ENCODE measurements around the gene FAM210B. TPM values are rescaled to one million over a fixed set of nuclear protein-coding genes. Genes with fewer than 3 reads are reported as not detected.
"Not testable (repeated sequence)": the region's sequence is repeated elsewhere in the genome, so short reads cannot be mapped to it uniquely, and the experiment has no call there.

FAM210B gene
- polyA plus RNA-seq, 1 experiment, result 40.7 TPM

GRCh38 chr20:56409521-56409920 lies 50.7 kb downstream of the FAM210B start:
- ChIA-PET POLR2A (no interaction called here), CTCF (interaction anchor here (0.9 to 1.6 kb wide), 4 partner anchors 9 to 141 kb away, joined by 3 to 5 read pairs (median 4); no protein-coding TSS in a partner anchor)
- Histone ChIP-seq H3K27me3 (ENCODE audit: control insufficient read depth, insufficient read depth, low read length) (no peaks in the 10 kb centered on the region), H3K4me3 (ENCODE audit: low read depth, low read length) (no peak overlapping the region), H3K36me3 (ENCODE audit: control insufficient read depth, insufficient read depth, low read length) (peaks cover 6% of the 10 kb centered on the region)
- DNase-seq (ENCODE audit: low read depth), result no peak
- no peak for TF ChIP-seq CTCF (IDR thresholded peaks at IDR 0.05; ENCODE audit: insufficient read depth, low read depth, low read length)

GRCh38 chr20:56409956-56410355 lies 51.2 kb downstream of the FAM210B start:
- Histone ChIP-seq H3K4me3 (ENCODE audit: low read depth, low read length) (no peak overlapping the region), H3K27me3 (ENCODE audit: control insufficient read depth, insufficient read depth, low read length) (no peaks in the 10 kb centered on the region), H3K36me3 (ENCODE audit: control insufficient read depth, insufficient read depth, low read length) (peaks cover 6% of the 10 kb centered on the region)
- TF ChIP-seq CTCF (IDR thresholded peaks at IDR 0.05; ENCODE audit: insufficient read depth, low read depth, low read length), result no peak
- ChIA-PET CTCF (interaction anchor here (0.9 to 1.6 kb wide), 3 partner anchors 10 to 93 kb away, joined by 4 to 5 read pairs (median 5); no protein-coding TSS in a partner anchor), POLR2A (no interaction called here)
- no peak for DNase-seq (ENCODE audit: low read depth)

GRCh38 chr20:56411287-56411686 lies 52.5 kb downstream of the FAM210B start:
- not testable (repeated sequence) for H3K36me3 ChIP-seq (ENCODE audit: control insufficient read depth, insufficient read depth, low read length); DNase-seq (ENCODE audit: low read depth); H3K27me3 ChIP-seq (ENCODE audit: control insufficient read depth, insufficient read depth, low read length); H3K4me3 ChIP-seq (ENCODE audit: low read depth, low read length)
- ChIA-PET POLR2A (interaction anchor here (0.7 kb wide), 1 partner anchor 155 kb away, joined by 7 read pairs; no protein-coding TSS in a partner anchor), CTCF (interaction anchor here (1.3 to 1.4 kb wide), 3 partner anchors 7 to 128 kb away, joined by 3 to 4 read pairs (median 3); no protein-coding TSS in a partner anchor)

- Histone ChIP-seq H3K36me3 (ENCODE audit: control insufficient read depth, insufficient read depth, low read length) (peaks cover 6% of the 10 kb centered on the region), H3K4me3 (ENCODE audit: low read depth, low read length) (no peak within 1 kb of the TSS), H3K27me3 (ENCODE audit: control insufficient read depth, insufficient read depth, low read length) (no peaks in the 10 kb centered on the region)
- ChIA-PET CTCF (interaction anchor here (1.2 to 1.6 kb wide), 5 partner anchors 8 to 127 kb away, joined by 3 to 6 read pairs (median 3); no protein-coding TSS in a partner anchor), POLR2A (no interaction called here)
- no peak for DNase-seq (ENCODE audit: low read depth)
- TF ChIP-seq CTCF (IDR thresholded peaks at IDR 0.05; ENCODE audit: insufficient read depth, low read depth, low read length), result no peak
Observed at GRCh38 chr20:56411759-56412472, 53.1 kb downstream of the FAM210B start, which contains the start of gene CASS4. TSS of gene CASS4 (plus strand) at chr20:56412260. CDS start at chr20:56412459, 199 bp downstream.

GRCh38 chr20:56412473-56412790 lies 53.7 kb downstream of the FAM210B start:
- no peak for TF ChIP-seq CTCF (IDR thresholded peaks at IDR 0.05; ENCODE audit: insufficient read depth, low read depth, low read length)
- H3K4me3 ChIP-seq (ENCODE audit: low read depth, low read length), result no peak overlapping the region
- ChIA-PET POLR2A (interaction anchor here (0.7 kb wide), 1 partner anchor 21 kb away, joined by 8 read pairs; no protein-coding TSS in a partner anchor), CTCF (interaction anchor here (1.2 to 1.6 kb wide), 5 partner anchors 9 to 127 kb away, joined by 3 to 6 read pairs (median 3); no protein-coding TSS in a partner anchor)
- no peaks in the 10 kb centered on the region for H3K27me3 ChIP-seq (ENCODE audit: control insufficient read depth, insufficient read depth, low read length)
- no peak for DNase-seq (ENCODE audit: low read depth)
- peaks cover 1% of the 10 kb centered on the region; the same call in 1 of the 2 replicates for H3K36me3 ChIP-seq (ENCODE audit: control insufficient read depth, insufficient read depth, low read length)
